ENCODE data around the gene CTBP1. TPM values are rescaled to one million over a fixed set of nuclear protein-coding genes. Genes with fewer than 3 reads are reported as not detected.

The CTBP1 gene
- total and polyA plus RNA-seq, 2 donors (not counting 1 experiment from before 2014, with no cell fraction given) = 212 to 343 TPM

DNA sequence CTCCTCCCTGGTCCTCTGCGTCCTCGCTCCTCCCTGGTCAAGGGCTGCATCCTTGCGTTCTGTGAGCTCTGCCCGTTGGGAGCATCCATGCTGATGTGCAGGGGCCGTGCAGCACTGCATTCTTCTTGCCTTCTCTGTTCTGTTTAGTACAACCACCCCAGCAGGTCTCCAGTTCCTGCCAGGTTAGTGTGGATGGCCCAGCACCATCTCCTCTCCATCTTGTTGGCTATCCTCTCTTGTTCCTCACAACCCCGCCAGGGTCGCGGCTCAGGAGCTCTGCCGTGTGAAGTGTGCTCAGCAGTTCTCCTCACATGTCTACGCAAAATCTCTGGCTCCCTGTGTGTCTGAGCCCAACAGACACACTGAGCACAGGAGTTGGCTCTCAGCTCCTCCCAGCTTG lies 30.3 kb upstream of the CTBP1 start:
- H3K27ac ChIP-seq (ENCODE audit: low read length in 2 of 2) = no peak overlapping the region
- H3K4me1 Mint-ChIP-seq = no peaks in the 10 kb centered on the region
- H3K4me1 ChIP-seq (ENCODE audit: control insufficient read depth in 2 of 2, insufficient read depth in 2 of 2, low read length in 2 of 2) = no peaks in the 10 kb centered on the region
- no peaks in the 10 kb centered on the region for H3K27me3 ChIP-seq (replicated peaks in 1 of 4; ENCODE audit: control extremely low read depth in 1 of 4, control insufficient read depth in 3 of 4, insufficient read depth in 4 of 4, low read length in 3 of 4)
- no peaks in the 10 kb centered on the region for H4K20me1 ChIP-seq (ENCODE audit: control insufficient read depth, insufficient read depth, low read length, poor library complexity, severe bottlenecking)
- POLR2A ChIA-PET = no interaction called here
- no peak overlapping the region for H3K9ac ChIP-seq (ENCODE audit: low read length)
- no peak for DNase-seq
- intact Hi-C loops (cut with micrococcal nuclease) = no loop called here
- TF ChIP-seq, protein P1, sequence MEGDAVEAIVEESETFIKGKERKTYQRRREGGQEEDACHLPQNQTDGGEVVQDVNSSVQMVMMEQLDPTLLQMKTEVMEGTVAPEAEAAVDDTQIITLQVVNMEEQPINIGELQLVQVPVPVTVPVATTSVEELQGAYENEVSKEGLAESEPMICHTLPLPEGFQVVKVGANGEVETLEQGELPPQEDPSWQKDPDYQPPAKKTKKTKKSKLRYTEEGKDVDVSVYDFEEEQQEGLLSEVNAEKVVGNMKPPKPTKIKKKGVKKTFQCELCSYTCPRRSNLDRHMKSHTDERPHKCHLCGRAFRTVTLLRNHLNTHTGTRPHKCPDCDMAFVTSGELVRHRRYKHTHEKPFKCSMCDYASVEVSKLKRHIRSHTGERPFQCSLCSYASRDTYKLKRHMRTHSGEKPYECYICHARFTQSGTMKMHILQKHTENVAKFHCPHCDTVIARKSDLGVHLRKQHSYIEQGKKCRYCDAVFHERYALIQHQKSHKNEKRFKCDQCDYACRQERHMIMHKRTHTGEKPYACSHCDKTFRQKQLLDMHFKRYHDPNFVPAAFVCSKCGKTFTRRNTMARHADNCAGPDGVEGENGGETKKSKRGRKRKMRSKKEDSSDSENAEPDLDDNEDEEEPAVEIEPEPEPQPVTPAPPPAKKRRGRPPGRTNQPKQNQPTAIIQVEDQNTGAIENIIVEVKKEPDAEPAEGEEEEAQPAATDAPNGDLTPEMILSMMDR (IDR thresholded peaks at IDR 0.05) = no peak
- TF ChIP-seq EZH2 (IDR thresholded peaks at IDR 0.05; ENCODE audit: borderline replicate concordance, insufficient read depth, low read depth, low read length, poor library complexity, severe bottlenecking) = no peak
- H3K36me3 ChIP-seq (replicated peaks in 1 of 2; ENCODE audit: control extremely low read depth in 1 of 2, control insufficient read depth in 1 of 2, extremely low read depth in 1 of 2, insufficient read depth in 2 of 2, low read length in 1 of 2) = peaks cover 0 to 2% of the 10 kb centered on the region in 2 experiments
- H3K4me3 ChIP-seq (ENCODE audit: control extremely low read depth in 1 of 5, extremely low read depth in 1 of 5, insufficient read depth in 1 of 5, low read depth in 2 of 5, low read length in 4 of 5) = no peak overlapping the region
- peaks cover 0 to 4% (median 0%) of the 10 kb centered on the region in 3 donors for H3K9me3 ChIP-seq (ENCODE audit: control extremely low read depth in 1 of 3, control insufficient read depth in 2 of 3, insufficient read depth in 1 of 3, low read length in 2 of 3)
- H3K79me2 ChIP-seq (ENCODE audit: control insufficient read depth, insufficient read depth, low read length) = peaks cover 13% of the 10 kb centered on the region
- H2AFZ ChIP-seq (ENCODE audit: insufficient read depth, low read depth, low read length, poor library complexity, severe bottlenecking) = no peak overlapping the region
- H3K27me3 Mint-ChIP-seq = no peaks in the 10 kb centered on the region
- CTCF ChIA-PET = no interaction called here
- H3K27ac Mint-ChIP-seq = no peak overlapping the region
- ATAC-seq (ENCODE audit: low read depth) = no peak
- WGBS (ENCODE audit: insufficient coverage) = 96% methylated on average over 10 of the region's 10 CpGs
- H3K4me3 Mint-ChIP-seq = no peak overlapping the region
- H3K4me2 ChIP-seq (replicated peaks; ENCODE audit: low read depth, low read length, poor library complexity, severe bottlenecking) = no peak overlapping the region
- no peaks in the 10 kb centered on the region for H3K9me3 Mint-ChIP-seq (ENCODE audit: insufficient read depth)

DNA sequence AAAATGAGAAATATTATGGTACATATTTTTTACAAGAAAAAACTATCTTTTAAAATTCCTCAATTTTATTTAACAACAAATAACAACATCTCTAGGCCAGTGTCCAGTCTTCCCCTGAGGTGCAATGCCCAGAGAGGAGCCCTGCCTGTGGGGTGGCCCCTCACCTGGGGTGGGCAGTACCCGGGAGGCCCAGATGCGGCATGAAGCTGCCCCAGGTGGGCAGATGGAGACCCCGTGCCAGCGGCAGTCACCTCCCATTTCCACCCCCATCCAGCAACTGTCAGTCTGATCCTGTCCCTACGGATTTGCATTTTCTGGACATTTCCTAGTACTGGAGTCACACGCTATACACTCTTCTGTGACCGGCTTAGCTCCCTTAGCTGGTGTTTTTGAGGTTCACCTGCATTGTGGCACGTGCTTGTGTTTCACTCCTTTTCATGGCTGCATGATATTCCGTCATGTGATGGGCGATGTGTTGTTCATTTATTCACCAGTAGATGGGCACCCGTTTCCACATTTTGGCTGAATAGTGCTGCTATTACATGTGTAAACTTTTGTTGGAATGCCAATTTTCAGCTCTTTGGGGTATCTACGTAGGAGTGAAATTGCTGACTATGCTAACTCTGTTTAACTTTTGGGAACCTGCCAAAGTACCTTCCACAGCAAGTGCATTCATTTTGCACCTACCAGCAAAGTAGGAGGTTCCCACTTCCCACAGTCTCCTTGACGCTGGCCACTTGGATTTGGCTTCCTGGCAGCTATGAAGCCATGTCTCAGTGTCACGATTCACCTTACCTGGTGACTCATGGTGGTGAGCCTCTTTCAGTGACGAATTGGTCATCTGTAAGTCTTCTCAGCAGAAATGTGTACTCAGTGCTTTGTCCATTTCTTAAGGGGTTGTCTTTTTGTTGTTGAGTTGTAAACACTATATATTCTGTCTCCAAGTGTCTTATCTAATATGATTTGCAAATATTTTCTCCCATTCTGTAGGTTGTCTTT lies 29.0 kb upstream of the CTBP1 start:
- Histone ChIP-seq H3K4me3 (ENCODE audit: control extremely low read depth in 1 of 5, extremely low read depth in 1 of 5, insufficient read depth in 1 of 5, low read depth in 2 of 5, low read length in 4 of 5) (no peak overlapping the region), H3K9me3 (ENCODE audit: control extremely low read depth in 1 of 3, control insufficient read depth in 2 of 3, insufficient read depth in 1 of 3, low read length in 2 of 3) (peaks cover 0 to 4% (median 0%) of the 10 kb centered on the region in 3 donors), H3K9ac (ENCODE audit: low read length) (no peak overlapping the region), H3K27ac (ENCODE audit: low read length in 2 of 2) (no peak overlapping the region), H3K79me2 (ENCODE audit: control insufficient read depth, insufficient read depth, low read length) (peaks cover 19% of the 10 kb centered on the region), H3K27me3 (replicated peaks in 1 of 4; ENCODE audit: control extremely low read depth in 1 of 4, control insufficient read depth in 3 of 4, insufficient read depth in 4 of 4, low read length in 3 of 4) (no peaks in the 10 kb centered on the region), H3K4me2 (replicated peaks; ENCODE audit: low read depth, low read length, poor library complexity, severe bottlenecking) (no peak overlapping the region), H2AFZ (ENCODE audit: insufficient read depth, low read depth, low read length, poor library complexity, severe bottlenecking) (no peak overlapping the region), H4K20me1 (ENCODE audit: control insufficient read depth, insufficient read depth, low read length, poor library complexity, severe bottlenecking) (no peaks in the 10 kb centered on the region), H3K4me1 (ENCODE audit: control insufficient read depth in 2 of 2, insufficient read depth in 2 of 2, low read length in 2 of 2) (no peaks in the 10 kb centered on the region), H3K36me3 (replicated peaks in 1 of 2; ENCODE audit: control extremely low read depth in 1 of 2, control insufficient read depth in 1 of 2, extremely low read depth in 1 of 2, insufficient read depth in 2 of 2, low read length in 1 of 2) (peaks cover 0 to 2% of the 10 kb centered on the region in 2 experiments)
- intact Hi-C loops (cut with micrococcal nuclease) = no loop called here
- ChIA-PET POLR2A (no interaction called here), CTCF (interaction anchor here (1.4 kb wide), 1 partner anchor 10 kb away, joined by 4 read pairs; no protein-coding TSS in a partner anchor)
- 93% methylated on average over 11 of the region's 15 CpGs for WGBS (ENCODE audit: insufficient coverage)
- no peak for ATAC-seq (ENCODE audit: low read depth)
- H3K27ac Mint-ChIP-seq = no peak overlapping the region
- no peaks in the 10 kb centered on the region for H3K4me1 Mint-ChIP-seq
- no peak for DNase-seq
- no peak overlapping the region for H3K4me3 Mint-ChIP-seq
- no peaks in the 10 kb centered on the region for H3K9me3 Mint-ChIP-seq (ENCODE audit: insufficient read depth)
- TF ChIP-seq, protein P1 (IDR thresholded peaks at IDR 0.05) = no peak
- TF ChIP-seq EZH2 (IDR thresholded peaks at IDR 0.05; ENCODE audit: borderline replicate concordance, insufficient read depth, low read depth, low read length, poor library complexity, severe bottlenecking) = no peak
- H3K27me3 Mint-ChIP-seq = no peaks in the 10 kb centered on the region
